Measurements from ENCODE around the gene DAPK2.

The DAPK2 gene

GRCh38 chr15:64050281-64051092 is 4.2 kb upstream of the DAPK2 start:
- H3K9me3 ChIP-seq (replicated peaks; ENCODE audit: insufficient read depth, low read length): no peaks in the 10 kb centered on the region
- no peaks in the 10 kb centered on the region for H3K4me1 ChIP-seq (ENCODE audit: low read length)
- no peak overlapping the region for H3K4me2 ChIP-seq (ENCODE audit: low read depth, low read length)
- TF ChIP-seq EZH2phosphoT487 (IDR thresholded peaks at IDR 0.05; ENCODE audit: low read length): no peak
- TF ChIP-seq EZH2 (optimal IDR thresholded peaks at IDR 0.05; ENCODE audit: low read depth, low read length): no peak
- TF ChIP-seq, protein P1, sequence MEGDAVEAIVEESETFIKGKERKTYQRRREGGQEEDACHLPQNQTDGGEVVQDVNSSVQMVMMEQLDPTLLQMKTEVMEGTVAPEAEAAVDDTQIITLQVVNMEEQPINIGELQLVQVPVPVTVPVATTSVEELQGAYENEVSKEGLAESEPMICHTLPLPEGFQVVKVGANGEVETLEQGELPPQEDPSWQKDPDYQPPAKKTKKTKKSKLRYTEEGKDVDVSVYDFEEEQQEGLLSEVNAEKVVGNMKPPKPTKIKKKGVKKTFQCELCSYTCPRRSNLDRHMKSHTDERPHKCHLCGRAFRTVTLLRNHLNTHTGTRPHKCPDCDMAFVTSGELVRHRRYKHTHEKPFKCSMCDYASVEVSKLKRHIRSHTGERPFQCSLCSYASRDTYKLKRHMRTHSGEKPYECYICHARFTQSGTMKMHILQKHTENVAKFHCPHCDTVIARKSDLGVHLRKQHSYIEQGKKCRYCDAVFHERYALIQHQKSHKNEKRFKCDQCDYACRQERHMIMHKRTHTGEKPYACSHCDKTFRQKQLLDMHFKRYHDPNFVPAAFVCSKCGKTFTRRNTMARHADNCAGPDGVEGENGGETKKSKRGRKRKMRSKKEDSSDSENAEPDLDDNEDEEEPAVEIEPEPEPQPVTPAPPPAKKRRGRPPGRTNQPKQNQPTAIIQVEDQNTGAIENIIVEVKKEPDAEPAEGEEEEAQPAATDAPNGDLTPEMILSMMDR (IDR thresholded peaks at IDR 0.05; ENCODE audit: low read length): no peak
- H3K4me3 ChIP-seq (ENCODE audit: low read length): no peak overlapping the region
- no peak overlapping the region for H3K9ac ChIP-seq (ENCODE audit: low read length)
- no peaks in the 10 kb centered on the region for H3F3A ChIP-seq (ENCODE audit: insufficient read depth, low read length)
- no peak overlapping the region for H3K27ac ChIP-seq (ENCODE audit: low read length)
- H4K20me1 ChIP-seq (ENCODE audit: insufficient read depth, low read length): no peaks in the 10 kb centered on the region
- DNase-seq: no peak
- no peaks in the 10 kb centered on the region for H3K27me3 ChIP-seq (replicated peaks; ENCODE audit: insufficient read depth, low read length)
- no peaks in the 10 kb centered on the region for H3K79me2 ChIP-seq (ENCODE audit: low read length)
- H3K36me3 ChIP-seq (replicated peaks; ENCODE audit: insufficient read depth, low read length): no peaks in the 10 kb centered on the region
- H3K9me2 ChIP-seq (replicated peaks; ENCODE audit: insufficient read depth, low read length): no peaks in the 10 kb centered on the region
- H2AFZ ChIP-seq (ENCODE audit: low read length): no peak overlapping the region

- Histone ChIP-seq H3K79me2 (ENCODE audit: low read length) (no peaks in the 10 kb centered on the region), H4K20me1 (ENCODE audit: insufficient read depth, low read length) (no peaks in the 10 kb centered on the region), H3K4me3 (ENCODE audit: low read length) (no peak overlapping the region), H3K9ac (ENCODE audit: low read length) (no peak overlapping the region), H3K4me1 (ENCODE audit: low read length) (no peaks in the 10 kb centered on the region), H3K9me2 (replicated peaks; ENCODE audit: insufficient read depth, low read length) (no peaks in the 10 kb centered on the region), H3K36me3 (replicated peaks; ENCODE audit: insufficient read depth, low read length) (no peaks in the 10 kb centered on the region), H2AFZ (ENCODE audit: low read length) (no peak overlapping the region), H3K4me2 (ENCODE audit: low read depth, low read length) (no peak overlapping the region), H3K9me3 (replicated peaks; ENCODE audit: insufficient read depth, low read length) (no peaks in the 10 kb centered on the region), H3K27me3 (replicated peaks; ENCODE audit: insufficient read depth, low read length) (no peaks in the 10 kb centered on the region), H3F3A (ENCODE audit: insufficient read depth, low read length) (no peaks in the 10 kb centered on the region), H3K27ac (ENCODE audit: low read length) (no peak overlapping the region)
- TF ChIP-seq, protein P1 (IDR thresholded peaks at IDR 0.05; ENCODE audit: low read length): no peak
- TF ChIP-seq EZH2 (optimal IDR thresholded peaks at IDR 0.05; ENCODE audit: low read depth, low read length): no peak
- TF ChIP-seq EZH2phosphoT487 (IDR thresholded peaks at IDR 0.05; ENCODE audit: low read length): no peak
- no peak for DNase-seq
These were observed 2.6 kb upstream of the DAPK2 start for GRCh38 chr15:64048781-64049460.

- DNase-seq: no peak
- no peaks in the 10 kb centered on the region for H3K4me1 ChIP-seq (ENCODE audit: low read length)
- peak overlapping the region; percentile 42 for H3K4me3 ChIP-seq (ENCODE audit: low read length)
- H3F3A ChIP-seq (ENCODE audit: insufficient read depth, low read length): no peaks in the 10 kb centered on the region
- no peak overlapping the region for H3K27ac ChIP-seq (ENCODE audit: low read length)
- TF ChIP-seq, protein P1 (IDR thresholded peaks at IDR 0.05; ENCODE audit: low read length): no peak
- TF ChIP-seq EZH2phosphoT487 (IDR thresholded peaks at IDR 0.05; ENCODE audit: low read length) (no peak), EZH2 (optimal IDR thresholded peaks at IDR 0.05; ENCODE audit: low read depth, low read length) (no peak)
- no peaks in the 10 kb centered on the region for H3K27me3 ChIP-seq (replicated peaks; ENCODE audit: insufficient read depth, low read length)
- no peaks in the 10 kb centered on the region for H3K36me3 ChIP-seq (replicated peaks; ENCODE audit: insufficient read depth, low read length)
- H4K20me1 ChIP-seq (ENCODE audit: insufficient read depth, low read length): no peaks in the 10 kb centered on the region
- H2AFZ ChIP-seq (ENCODE audit: low read length): peak overlapping the region; percentile 52; the same call in 1 of the 2 replicates
- no peaks in the 10 kb centered on the region for H3K9me2 ChIP-seq (replicated peaks; ENCODE audit: insufficient read depth, low read length)
- no peaks in the 10 kb centered on the region for H3K9me3 ChIP-seq (replicated peaks; ENCODE audit: insufficient read depth, low read length)
- no peak overlapping the region for H3K9ac ChIP-seq (ENCODE audit: low read length)
- H3K79me2 ChIP-seq (ENCODE audit: low read length): no peaks in the 10 kb centered on the region
- H3K4me2 ChIP-seq (ENCODE audit: low read depth, low read length): peak overlapping the region; percentile 52; the same call in 1 of the 2 replicates
These were observed 388 bp downstream of the DAPK2 start for GRCh38 chr15:64045774-64046420.
